Muscle of back (tissue), 11 donors: ENCODE measurements around the gene ZIC4. TPM values are rescaled to one million over a fixed set of nuclear protein-coding genes. Genes with fewer than 3 reads are reported as not detected.
A peak's percentile ranks its signal among the peaks of the same experiment; 100 is the strongest.

Experiments
- DNase-seq, 3 donors: peaks; one replicate each; pipeline versions ENCODE4 v3.0.0 to v3.0.0-alpha.2; 2013
- polyA plus RNA-seq, 10 donors: library from polyadenylated mRNA; unstranded; fragments of 120-200 nt; gene quantifications; one replicate each; pipeline ENCODE4 v1.2.1, GENCODE V29; 2013; ENCODE audit not compliant: insufficient read length in 10 of 10

The ZIC4 gene
- polyA plus RNA-seq, 10 donors: 1.8 to 19.6 (median 11.8) TPM

- DNase-seq: peak; percentile 86 to 93 (median 93)
These were observed 12.7 kb upstream of the ZIC4 start for GRCh38 chr3:147418808-147419701.

DNA sequence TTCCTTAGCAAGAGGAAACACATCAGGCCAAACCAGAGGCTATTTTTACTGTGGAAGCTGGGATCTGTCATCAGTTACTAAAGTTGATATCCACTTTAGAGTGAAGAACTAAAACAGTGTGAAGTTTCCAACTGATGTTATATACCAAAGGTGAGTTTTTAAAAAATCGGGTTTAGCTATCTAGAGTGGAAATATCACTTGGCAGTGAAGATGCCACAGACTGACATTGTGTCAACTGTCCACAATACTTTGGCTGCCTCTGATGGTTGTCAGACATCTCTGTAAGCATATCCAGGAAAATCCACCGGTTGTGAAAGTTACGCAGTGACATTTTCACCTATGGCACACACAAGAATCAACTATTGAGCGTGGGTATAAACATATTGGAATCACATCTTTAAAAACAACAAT, 12.0 kb upstream of the ZIC4 start:
- DNase-seq: peak in 1 of 3 donors; percentile 49

DNA sequence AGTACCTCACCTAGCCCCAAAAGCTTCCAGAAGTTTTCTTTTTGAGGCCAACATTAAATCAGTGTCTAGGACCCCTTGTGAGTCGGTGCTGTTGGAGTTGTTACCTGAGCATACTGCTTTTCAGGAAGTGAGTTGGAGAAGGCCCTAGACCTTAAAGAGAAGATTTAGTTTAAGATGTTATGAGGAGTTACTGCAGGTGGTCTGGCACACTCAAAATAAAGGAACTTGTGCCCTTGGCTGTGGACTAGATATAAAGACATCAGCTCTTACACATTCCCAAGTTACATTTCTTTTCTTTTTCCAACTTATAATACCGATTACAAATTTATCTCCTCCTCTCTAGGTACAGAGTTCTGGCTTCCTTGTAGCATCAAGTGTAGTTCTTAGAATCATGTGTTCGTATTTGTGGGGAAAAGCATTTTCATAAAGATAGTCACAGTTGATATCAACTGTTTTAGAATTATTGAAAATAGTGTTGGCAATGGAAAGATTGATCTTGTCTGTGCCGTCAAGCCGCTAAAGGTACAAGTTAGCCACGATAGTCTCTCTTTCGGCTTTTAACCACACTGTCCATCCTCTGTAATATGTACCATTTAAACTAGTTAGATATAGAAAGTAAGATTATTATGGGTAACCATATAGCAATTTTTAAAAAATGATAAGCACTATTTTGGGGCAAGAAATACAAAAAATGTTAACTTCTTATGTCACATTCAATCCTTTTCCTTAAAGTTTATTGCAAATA, 11.4 kb upstream of the ZIC4 start:
- no peak for DNase-seq

DNA sequence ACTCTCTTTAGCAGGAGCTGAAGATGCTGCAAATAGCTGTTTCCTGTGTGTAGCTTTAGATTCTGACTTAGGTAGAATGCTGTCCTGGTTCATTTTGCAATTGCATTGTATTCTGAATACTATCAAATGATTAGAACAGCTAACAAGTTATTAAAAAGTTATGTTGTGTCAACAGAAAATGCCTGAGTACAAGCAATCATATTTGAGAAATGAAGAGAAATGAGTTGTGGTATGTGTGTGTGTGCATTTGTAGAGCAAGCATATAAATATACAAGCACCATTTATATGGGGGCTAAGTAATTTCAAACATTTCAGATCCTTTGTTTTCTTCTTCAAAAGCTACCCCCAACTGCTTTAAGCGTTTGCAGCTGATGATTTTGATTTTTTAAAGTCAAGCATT, 10.6 kb upstream of the ZIC4 start:
- DNase-seq: no peak

- no peak for DNase-seq
These were observed 9.5 kb upstream of the ZIC4 start for GRCh38 chr3:147415874-147416273.

DNA sequence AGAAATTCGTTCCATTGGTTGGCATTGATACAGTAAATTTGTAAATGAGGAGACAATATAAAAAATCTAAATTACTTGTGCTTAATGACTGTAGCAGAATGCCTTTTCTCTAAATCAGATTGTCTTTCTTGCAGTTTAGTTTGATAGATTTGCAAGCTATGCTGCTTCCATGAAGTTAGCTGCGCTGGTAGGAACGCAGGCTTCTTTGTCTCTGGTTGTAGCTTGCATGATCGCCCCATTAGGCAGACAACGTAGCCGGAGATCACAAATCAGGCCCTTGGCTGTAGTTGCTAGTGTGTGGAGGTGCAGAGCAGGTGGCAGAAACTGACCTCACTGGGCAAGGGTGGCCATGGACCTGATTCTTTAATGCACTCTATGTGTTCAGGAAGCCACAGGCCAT, 8.9 kb upstream of the ZIC4 start:
- peak in 1 of 3 donors; percentile 61 for DNase-seq

DNA sequence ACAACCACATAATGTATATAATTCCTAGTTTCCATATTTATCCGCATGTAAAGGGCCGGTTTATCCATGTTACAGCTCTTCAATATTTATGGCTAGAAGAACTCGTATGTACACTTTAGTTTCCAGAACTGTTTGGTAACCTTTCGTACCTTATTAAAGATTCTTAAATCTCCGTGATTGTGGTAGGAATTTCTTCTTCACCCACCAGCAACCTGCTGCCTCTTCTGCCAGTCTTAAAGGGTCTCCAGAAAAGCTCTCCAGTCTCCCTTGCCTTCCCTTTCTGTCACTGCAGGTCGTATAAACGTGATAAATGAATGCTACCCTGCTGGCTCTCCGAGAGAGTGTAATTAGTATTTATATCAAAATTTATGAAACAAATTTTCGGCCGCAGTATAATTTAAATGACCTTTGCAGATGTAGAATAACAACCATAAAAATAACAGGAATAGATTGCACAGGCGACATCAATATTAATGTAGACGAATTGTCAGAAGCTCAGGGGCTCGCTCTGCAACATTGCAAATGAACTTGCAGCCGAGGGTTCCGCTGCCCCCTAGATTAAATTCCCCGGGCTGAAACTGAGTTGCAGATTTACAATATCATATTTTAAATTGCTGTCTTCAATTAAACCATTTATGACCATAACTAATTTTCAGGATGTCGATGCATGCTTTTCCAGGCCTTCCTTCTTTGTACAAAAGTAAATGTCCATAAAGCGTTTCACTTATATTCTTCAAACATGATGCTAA, 8.2 kb upstream of the ZIC4 start:
- peak in 1 of 3 donors; percentile 66 for DNase-seq

GRCh38 chr3:147413686-147414389, 7.5 kb upstream of the ZIC4 start:
- DNase-seq: no peak

DNA sequence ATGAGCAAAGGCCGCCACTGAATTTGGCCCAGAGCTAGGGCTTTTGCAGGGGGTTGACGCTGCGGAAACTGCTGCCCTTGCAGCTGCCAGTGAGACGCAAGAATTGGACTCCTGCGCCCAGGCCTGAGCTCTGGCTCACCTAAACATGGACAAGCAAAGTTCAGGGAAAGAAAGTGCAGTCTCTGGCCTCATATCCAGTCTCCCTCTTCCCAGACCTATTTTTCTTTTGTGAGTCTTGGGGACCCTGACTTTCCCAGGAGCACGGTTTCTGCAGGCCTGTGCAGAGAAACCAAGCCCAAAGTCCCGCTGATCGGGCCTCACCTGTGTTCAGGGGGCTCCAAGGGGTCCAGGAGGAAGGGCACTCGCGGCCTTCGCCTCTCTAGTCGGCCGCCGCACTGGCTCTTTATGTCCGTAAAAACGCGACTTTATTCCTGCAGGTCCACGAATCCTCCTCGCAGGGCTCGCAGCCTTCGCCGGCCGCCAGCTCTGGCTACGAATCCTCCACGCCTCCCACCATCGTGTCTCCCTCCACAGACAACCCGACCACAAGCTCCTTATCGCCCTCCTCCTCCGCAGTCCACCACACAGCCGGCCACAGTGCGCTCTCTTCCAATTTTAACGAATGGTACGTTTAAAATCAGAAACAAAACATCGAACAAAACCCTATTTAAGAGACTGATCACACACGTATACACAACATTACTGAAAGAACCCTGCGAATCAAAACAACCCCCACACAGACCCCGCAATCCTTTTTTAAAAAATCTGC, 6.8 kb upstream of the ZIC4 start:
- peak in 1 of 3 donors; percentile 84 for DNase-seq

GRCh38 chr3:147412261-147412916, 6.0 kb upstream of the ZIC4 start:
- peak in 1 of 3 donors; percentile 73 for DNase-seq

DNA sequence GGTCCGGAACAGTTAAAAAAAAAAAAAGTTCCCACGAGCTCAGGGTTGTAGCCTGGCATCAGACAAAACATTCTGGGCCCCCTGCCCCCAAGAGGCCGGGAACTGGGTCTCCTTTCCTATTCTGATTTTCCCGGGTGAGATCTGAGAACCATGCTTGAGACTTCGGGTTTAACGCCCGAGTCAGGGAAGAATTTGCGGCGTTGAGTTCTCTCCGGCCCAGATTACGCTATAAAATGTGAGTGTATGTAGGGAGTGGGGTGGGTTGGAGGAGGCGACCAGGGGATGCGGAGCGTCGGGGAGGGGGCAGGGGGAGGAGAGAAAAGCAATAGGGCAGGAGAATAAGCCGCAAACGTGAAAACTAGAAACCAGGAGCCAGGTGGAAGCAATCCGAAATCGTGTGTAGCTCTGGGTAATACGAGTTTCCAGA, 5.5 kb upstream of the ZIC4 start:
- peak in 1 of 3 donors; percentile 69 for DNase-seq

DNA sequence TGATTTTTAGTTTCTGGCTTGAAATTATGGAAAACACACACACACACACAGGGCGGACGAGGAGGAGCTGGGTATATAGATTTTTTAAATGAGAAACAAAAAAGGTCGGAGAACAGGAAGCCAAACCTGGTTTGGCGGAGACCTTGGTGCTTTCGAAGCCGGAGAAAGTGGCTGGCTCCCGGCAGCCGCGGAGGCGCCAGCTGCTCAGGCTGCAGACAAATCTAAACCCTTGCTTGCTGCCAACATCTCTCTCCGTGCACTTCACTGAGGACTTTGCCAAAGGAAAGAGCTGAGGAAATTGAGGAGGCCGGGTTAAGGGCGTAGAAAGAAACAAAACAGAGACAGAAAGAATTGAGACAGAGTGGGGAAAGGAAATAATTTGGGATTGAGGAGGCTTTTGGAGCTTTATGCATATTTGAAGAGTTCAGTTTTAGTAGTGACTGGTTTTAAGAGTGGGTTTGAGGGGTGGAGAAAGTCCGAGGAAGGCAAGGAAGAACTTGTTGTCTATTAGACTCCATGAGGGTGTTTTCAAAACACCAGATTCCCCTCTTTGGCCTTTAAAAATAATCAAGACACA, 5.0 kb upstream of the ZIC4 start:
- DNase-seq: peak in 2 of 3 donors; percentile 70 to 86

- DNase-seq: peak in 2 of 3 donors; percentile 58 to 84
These were observed 4.3 kb upstream of the ZIC4 start for GRCh38 chr3:147410526-147411237.

DNA sequence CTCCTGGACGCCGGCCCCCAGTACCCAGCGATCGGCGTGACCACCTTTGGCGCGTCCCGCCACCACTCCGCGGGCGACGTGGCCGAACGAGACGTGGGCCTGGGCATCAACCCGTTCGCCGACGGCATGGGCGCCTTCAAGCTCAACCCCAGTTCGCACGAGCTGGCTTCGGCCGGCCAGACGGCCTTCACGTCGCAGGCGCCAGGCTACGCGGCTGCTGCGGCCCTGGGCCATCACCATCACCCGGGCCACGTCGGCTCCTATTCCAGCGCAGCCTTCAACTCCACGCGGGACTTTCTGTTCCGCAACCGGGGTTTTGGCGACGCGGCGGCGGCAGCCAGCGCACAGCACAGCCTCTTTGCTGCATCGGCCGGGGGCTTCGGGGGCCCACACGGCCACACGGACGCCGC, 3.8 kb upstream of the ZIC4 start:
- peak in 1 of 3 donors; percentile 77 for DNase-seq

DNA sequence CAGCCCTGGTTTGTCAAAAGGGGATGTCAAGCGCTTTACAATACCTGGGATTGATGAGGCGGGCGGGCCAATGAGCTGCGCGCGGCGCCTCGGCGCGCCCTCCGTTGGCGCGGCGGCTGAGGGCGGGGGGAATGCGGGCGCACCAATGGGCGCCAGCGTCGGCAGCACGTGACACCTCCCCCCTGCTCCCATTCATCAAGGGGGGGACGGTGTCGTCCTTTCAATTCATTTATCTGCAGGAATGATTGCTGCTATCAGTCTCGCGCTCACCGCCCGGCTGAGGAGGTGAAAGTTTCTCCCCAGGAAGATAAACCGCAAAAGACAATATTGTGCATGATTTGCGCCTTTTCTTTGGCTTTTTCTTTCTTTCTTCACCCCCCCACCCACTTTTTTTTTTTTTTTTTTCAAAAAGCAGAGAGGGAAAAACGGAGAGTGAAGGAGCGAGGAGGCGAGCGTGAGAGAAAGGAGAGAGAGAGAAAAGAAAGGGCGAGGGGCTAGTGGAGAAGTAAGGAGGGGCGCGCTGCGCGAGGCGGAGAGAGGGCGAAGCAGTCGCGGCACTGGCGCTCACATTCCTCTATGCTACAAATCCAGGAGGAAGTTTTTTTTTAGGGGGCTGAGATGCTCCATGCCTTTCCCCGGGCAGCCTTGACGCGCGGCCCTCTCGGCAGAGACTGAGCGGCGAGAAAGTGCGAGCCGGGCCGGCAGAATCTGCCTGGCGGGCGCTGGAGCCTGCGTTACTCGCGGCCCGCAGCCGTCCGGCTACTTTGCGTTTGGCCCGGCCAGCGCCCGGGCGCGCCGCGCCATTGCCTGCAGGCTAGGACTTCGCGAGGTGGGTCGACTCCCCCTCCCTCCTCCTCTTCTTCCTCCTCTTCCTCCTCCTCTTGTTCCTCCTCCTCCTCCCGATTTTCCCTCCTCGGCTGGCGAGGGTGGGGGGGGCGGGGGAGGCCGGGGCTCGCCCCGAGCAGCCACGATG, 3.1 kb upstream of the ZIC4 start, which contains the start of gene ZIC1:
Gene ZIC1 (plus strand): TSS at position 223 of the 973 bp plus-strand sequence. CDS start 748 bp downstream, at position 971.
- peak; percentile 86 to 91 (median 86) for DNase-seq

DNA sequence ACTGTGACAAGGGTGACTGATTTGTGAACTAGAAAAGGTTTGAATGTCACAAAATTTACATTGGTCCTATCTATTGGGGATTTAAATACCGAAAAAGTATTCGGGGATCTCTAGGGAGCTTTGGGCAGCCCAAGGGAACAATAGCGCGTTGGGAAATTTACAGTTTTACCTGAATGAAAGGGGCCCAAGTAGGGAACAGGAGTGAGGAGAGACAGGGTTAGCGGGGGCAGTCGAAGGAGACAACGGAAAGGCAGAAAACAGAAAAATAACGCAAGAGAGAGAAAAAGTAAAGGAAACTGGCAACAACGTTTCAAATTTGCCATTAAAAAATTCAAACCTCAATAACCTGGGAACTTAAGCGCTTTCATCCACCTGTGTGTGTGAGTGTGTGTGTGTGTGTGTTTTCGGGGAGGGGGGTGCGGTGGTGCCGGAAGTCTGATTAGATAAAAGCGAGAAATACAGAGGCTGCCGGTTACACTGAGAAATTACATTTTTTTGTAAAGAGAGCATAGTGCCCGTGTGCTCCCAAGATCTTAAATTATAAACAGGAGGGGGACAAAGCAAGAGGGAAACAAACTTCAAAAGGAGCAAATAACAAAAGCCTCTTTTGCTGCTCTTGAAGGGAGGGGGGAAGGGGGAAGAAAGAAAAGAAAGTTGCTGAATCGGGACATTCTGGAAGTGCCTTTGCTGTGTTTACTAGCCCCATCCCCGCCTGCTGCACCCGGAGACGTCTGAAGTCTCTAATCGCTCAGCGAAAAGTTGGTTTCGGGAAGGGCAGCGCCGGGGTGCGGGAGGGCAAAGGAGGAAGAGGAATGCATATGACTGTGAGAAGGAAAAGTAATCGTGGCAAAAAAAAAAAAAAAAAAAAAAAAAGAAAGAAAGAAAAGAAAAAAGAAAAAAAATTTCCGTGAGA, 2.1 kb upstream of the ZIC4 start:
- peak in 1 of 3 donors; percentile 66 for DNase-seq
